22Rv1 (cell line): Measurements from ENCODE around the gene CLEC9A.

Experiments used
- H3K27ac ChIP-seq: fragments of 450-650 bp; 2 replicates; pipeline ENCODE4 v1.5.1; 2017
- CTCF ChIP-seq: fragments of 450-650 bp; IDR thresholded peaks from 2 replicates; pipeline ENCODE4 v1.5.1; 2017; ENCODE audit warnings: mild to moderate bottlenecking
- ZFX ChIP-seq: fragments of 450-650 bp; IDR thresholded peaks from 2 replicates; pipeline ENCODE4 v1.6.1; 2017; ENCODE audit warnings: antibody characterized with exemption, borderline replicate concordance

CLEC9A gene

GRCh38 chr12:10031771-10032175 lies 1.3 kb downstream of the CLEC9A start:
- TF ChIP-seq CTCF (no peak), ZFX (no peak)
- H3K27ac ChIP-seq: no peak overlapping the region

DNA sequence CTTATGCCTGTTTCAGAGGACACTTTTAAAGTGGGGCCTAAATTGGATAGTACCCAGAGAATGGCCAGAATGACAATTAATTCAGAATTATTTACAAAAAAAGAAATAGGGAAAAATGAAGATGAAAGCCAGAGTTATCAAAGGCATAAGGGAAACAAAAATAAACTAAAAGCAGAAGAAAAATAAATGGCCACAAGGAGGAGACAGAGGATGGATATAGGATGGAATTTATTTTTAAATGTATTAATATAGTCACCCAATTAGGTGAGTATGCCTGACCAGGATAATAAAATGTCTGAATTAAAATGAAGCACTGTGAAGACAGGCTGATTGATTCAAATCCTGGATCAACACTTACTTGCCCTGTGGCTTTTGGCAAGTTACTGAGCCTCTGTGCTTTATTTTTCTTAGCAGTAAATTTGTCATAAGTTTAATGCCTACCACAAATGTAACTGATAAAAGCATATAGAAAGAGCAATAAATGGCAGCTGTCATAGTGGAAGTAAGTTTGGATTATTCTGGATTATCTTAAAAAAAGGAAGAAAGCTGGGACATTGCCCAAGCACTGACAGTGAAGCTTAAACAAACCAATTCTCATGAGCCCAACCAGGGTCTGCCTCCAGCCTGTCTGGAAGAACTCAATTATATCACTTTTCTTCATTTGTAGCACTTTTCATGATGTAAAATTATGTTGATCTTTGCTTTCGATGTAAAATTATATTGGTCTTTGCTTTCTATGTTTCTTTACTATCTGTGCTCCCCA lies 3.5 kb downstream of the CLEC9A start:
- TF ChIP-seq CTCF (peak; percentile 76), ZFX (no peak)
- no peak overlapping the region for H3K27ac ChIP-seq

- H3K27ac ChIP-seq: no peak overlapping the region
- TF ChIP-seq ZFX (no peak), CTCF (no peak)
Observed at GRCh38 chr12:10042167-10042566, 11.7 kb downstream of the CLEC9A start.

GRCh38 chr12:10048526-10048925 lies 18.0 kb downstream of the CLEC9A start:
- TF ChIP-seq CTCF (no peak), ZFX (no peak)
- H3K27ac ChIP-seq: no peak overlapping the region

DNA sequence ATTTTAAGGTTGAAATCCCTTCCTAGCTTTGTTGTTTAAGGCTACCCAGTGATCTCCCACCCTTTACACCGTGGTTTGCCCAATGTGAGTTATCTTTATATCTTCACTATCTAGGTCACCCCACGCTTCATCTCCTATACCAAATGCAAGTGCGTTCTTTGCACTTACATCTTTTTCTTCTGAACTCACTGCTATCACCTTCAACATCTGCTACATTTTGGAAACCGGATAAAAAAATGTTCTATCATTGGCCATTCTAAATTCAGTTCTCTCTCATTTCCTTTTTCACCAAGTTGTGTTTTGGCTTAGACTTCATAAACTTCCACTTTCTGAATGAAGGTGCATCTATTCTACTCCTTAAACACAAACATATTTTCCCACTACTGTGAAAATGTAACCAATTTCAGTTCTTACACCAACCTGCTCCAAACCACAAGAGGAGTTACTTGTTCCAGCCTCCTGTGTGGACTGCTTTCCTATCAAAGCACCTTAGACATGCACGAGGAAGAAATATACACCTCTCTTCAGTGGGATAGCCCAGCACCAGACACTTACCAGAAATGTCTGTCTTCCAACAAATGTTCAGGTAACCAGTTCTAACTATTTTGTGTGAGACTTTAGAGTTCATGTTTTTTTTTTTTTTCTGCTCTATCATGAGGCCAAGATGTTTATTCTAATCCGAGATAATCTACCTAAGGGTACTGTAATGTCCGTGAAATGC lies 21.9 kb downstream of the CLEC9A start:
- H3K27ac ChIP-seq: no peak overlapping the region
- no peak for TF ChIP-seq CTCF
- TF ChIP-seq ZFX: no peak

DNA sequence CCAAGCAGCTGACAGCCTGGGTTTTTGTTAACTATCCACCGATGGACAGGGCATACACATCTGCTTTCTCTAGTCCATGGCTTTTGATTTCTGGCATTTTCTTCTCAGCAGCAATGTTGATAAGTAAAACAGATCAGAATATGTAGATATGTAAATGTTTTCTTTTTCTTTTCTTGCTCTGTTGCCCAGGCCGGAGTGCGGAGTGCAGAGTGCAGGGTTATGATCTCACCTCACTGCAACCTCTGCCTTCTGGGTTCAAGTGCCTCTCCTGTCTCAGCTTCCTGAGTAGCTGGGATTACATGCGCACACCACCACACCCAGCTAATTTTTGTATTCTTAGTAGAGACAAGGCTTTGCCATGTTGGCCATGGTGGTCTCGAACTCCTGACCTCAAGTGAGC lies 27.9 kb downstream of the CLEC9A start:
- TF ChIP-seq ZFX (no peak), CTCF (no peak)
- H3K27ac ChIP-seq: no peak overlapping the region

GRCh38 chr12:10065241-10065640 lies 34.8 kb downstream of the CLEC9A start:
- TF ChIP-seq ZFX: no peak
- no peak for TF ChIP-seq CTCF
- no peak overlapping the region for H3K27ac ChIP-seq
